Kidney capillary endothelial cell (primary cell): ENCODE results near the gene CARD14.
"Not testable (repeated sequence)": the region's sequence is repeated elsewhere in the genome, so short reads cannot be mapped to it uniquely, and the experiment has no call there.

Experiments used
- DNase-seq: peaks from one replicate; pipeline ENCODE4 v3.0.0-alpha.2; 2018; ENCODE audit warnings: low spot score

The CARD14 gene

DNA sequence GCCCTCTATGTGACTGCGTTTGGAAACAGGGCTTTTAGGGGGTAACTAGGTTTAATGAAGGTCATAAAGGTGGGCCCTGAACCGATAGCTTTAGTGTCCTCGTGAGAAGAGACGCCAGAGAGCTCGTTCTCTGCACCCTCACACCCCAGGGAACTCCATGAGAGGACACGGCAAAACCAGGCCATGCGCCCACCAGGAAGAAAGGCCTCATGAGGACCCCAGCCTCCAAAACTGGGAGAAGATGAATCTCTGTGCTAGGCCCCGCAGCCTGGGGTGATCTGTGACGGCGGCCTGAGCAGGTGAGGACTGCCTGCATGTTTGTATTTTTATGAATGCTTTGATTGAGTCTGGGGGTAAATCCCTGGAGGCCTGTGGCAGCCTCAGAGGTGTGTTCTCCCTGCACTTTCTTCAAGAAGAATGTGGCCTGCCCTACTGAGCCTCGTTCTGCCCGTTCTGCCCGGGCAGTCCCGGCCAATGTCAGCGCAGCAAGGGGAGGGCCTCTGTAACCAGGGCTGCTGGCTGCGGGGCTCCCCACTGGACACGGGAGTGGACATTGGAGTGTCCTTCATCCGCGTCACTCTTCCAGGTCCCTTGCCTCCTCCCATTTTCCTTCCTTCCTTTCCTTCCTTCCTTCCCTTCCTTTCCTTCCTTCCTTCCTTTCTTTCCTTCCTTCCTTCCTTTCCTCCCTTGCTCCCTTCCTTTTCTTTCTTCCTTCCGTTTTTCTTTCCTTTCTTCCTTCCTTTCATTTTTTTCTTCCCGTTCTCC is 84.0 kb downstream of the CARD14 start:
- no peak for DNase-seq

- peak; percentile 90 for DNase-seq
Measured at GRCh38 chr17:80254396-80255251, 84.8 kb downstream of the CARD14 start.

DNA sequence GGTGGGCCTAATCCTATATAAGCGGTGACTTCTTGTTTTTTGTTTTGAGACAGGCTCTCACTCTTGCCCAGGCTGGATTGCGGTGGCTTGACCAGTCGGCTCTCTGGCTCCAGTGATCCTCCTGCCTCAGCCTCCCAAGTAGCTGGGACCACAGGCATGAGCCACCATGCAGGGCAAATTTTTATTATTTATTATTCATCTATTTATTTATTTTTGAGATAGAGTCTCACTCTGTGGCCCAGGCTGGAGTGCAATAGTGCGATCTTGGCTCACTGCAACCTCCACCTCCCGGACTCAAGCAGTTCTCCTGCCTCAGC is 86.2 kb downstream of the CARD14 start:
- no peak for DNase-seq

GRCh38 chr17:80257716-80258213 is 87.9 kb downstream of the CARD14 start:
- no peak for DNase-seq

DNA sequence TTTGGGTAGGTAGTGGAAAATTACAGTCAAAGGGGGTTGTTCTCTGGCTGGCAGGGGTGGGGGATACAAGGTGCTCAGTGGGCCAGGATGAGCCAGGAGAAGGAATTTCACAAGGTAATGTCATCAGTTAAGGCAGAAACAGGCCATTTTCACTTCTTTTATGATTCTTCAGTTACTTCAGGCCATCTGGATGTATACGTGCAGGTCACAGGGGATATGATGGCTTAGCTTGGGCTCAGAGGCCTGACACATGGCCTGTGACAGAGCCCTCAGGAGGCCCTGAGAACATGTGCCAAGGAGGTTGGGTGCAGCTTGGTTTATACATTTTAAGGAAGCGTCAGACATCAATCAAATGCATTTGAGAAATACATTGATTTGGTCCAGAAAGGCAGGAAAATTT is 88.5 kb downstream of the CARD14 start:
- not testable (repeated sequence) for DNase-seq
